Gastroesophageal sphincter (tissue), 3 donors: ENCODE data around the gene STXBP5L.

Experiments used
- EP300 ChIP-seq: sonication (generic); formaldehyde crosslinking; IDR thresholded peaks from one replicate; pipeline ENCODE4 v1.6.1; 2017; ENCODE audit warnings: antibody characterized with exemption, mild to moderate bottlenecking
- POLR2A ChIP-seq, 2 donors: fragments of 450-650 bp; IDR thresholded peaks; one replicate each; pipeline ENCODE4 v1.6.1; 2017; ENCODE audit warnings: antibody characterized with exemption in 2 of 2, mild to moderate bottlenecking in 2 of 2, moderate library complexity in 1 of 2
- POLR2AphosphoS5 ChIP-seq: sonication (generic); formaldehyde crosslinking; IDR thresholded peaks from one replicate; pipeline ENCODE4 v1.6.1; 2017; ENCODE audit warnings: antibody characterized with exemption
- TF ChIP-seq, protein P1 (sequence below), 4 experiments: fragments of 200-600 bp in 2 of 4; fragments of 450-650 bp in 2 of 4; sonication (generic) in 1 of 4; IDR thresholded peaks; one replicate each; pipeline ENCODE4 v1.5.1; 2017 to 2019; ENCODE audit warnings: antibody characterized with exemption in 4 of 4, mild to moderate bottlenecking in 2 of 4, moderate library complexity in 2 of 4

GRCh38 chr3:120894316-120895057 lies 13.5 kb upstream of the STXBP5L start:
- TF ChIP-seq, protein P1, sequence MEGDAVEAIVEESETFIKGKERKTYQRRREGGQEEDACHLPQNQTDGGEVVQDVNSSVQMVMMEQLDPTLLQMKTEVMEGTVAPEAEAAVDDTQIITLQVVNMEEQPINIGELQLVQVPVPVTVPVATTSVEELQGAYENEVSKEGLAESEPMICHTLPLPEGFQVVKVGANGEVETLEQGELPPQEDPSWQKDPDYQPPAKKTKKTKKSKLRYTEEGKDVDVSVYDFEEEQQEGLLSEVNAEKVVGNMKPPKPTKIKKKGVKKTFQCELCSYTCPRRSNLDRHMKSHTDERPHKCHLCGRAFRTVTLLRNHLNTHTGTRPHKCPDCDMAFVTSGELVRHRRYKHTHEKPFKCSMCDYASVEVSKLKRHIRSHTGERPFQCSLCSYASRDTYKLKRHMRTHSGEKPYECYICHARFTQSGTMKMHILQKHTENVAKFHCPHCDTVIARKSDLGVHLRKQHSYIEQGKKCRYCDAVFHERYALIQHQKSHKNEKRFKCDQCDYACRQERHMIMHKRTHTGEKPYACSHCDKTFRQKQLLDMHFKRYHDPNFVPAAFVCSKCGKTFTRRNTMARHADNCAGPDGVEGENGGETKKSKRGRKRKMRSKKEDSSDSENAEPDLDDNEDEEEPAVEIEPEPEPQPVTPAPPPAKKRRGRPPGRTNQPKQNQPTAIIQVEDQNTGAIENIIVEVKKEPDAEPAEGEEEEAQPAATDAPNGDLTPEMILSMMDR (IDR thresholded peaks at IDR 0.05): no peak
- no peak for TF ChIP-seq POLR2AphosphoS5
- no peak for TF ChIP-seq POLR2A (IDR thresholded peaks at IDR 0.05)
- TF ChIP-seq EP300: no peak
